Germinal center (tissue), 1 donor: ENCODE data around the gene TMEM59.
"Not testable (repeated sequence)": the region's sequence is repeated elsewhere in the genome, so short reads cannot be mapped to it uniquely, and the experiment has no call there.

Source experiments
- DNase-seq: peaks from one replicate; pipeline ENCODE4 v3.0.0; 2012; ENCODE audit warnings: mixed read lengths, low spot score

TMEM59 gene

GRCh38 chr1:54052431-54052933 lies 522 bp downstream of the TMEM59 start:
- DNase-seq = peak; percentile 45

GRCh38 chr1:54051933-54052430 lies 1.0 kb downstream of the TMEM59 start:
- no peak for DNase-seq

DNA sequence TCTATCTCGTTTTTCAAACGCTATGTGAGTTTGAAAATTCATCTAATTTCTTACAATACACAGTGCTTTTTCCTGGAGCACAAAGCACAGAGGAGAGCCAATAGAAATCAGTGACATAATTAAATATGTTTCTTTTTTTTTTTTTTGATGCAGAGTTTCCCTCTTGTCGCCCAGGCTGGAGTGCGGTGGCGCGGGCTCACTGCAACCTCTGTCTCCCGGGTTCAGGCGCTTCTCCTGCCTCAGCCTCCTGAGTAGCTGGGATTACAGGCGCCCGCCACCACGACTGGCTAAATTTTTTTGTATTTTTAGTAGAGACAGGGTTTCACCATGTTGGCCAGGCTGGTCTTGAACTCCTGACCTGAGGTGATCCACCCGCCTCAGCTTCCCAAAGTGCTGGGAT lies 2.6 kb downstream of the TMEM59 start:
- DNase-seq = not testable (repeated sequence)

DNA sequence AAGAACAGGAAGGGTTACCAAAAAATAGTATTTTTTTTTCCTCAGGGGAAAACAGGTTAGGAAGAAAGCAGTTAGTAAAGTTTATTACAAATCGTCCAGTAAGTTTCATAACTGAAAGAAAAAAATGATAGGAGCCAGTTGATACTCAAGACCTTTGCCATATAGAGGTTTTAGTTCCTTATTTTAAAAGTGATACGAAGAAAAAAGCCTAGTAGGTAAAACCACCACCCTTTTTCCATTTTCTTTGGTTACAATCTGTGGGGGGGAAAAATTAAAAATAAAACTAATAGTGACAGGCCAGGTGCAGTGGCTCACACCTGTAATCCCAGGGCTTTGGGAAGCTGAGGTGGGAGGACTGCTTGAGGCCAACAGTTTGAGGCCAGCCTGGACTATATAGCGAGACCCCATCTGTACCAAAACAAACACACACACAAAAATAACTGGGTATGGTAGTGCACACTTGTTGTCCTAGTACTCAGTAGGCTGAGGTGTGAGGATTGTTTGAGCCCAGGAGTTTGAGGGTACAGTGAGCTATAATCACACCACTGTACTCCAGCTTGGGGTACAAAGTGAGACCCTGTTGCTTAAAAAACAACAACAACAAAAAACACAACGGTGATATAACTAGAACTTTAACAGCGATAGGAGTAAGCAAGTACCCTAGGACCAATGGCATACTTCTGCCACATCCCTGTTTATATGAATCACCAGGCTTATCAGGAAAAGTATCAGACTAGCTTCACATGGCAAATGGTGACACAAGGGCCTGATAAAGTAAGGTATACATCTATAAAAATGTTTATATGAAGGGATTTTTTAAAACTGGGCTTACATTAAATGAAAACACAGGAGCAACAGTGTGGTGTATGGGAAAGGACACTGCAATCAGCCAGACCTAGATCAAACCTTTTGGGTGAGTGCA lies 5.4 kb downstream of the TMEM59 start:
- no peak for DNase-seq

GRCh38 chr1:54046671-54047383 lies 6.2 kb downstream of the TMEM59 start:
- DNase-seq = no peak

GRCh38 chr1:54045496-54045895 lies 7.5 kb downstream of the TMEM59 start:
- no peak for DNase-seq

DNA sequence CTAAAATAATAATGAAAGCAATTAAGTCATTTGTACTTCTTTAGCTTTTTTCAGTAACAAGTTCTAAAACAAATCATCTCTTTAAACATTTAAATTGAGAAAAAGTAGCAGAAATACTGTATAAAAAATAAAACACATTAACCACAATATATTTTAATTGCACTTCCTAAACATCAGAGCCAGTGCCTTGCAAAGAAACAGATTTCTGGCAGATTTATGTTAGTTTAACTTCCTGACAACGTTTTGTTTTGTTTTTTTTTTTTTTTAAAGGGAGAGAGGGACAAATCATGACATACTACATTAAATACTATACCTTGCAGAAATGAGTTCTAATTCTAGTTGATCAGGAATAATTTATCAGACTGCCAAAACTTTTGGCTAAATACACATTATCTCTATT lies 11.2 kb downstream of the TMEM59 start:
- DNase-seq = no peak

DNA sequence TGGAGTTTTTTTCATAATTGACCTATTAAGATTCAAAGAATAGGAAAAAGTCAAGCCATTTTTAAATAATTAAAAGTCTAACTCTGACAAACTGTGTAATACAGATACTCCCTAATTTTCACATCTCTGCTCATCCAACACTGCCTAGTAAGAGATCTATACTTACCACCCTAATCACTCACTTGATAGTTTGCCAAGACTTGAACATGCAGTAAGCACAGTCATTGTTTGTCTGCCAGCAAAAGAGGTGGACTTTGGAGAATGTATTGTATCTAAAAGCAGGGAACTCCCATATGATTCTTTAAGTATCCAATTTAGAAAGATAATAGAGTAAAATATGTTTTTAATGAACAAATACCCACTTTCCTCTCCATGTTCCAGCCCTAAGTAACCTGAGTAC lies 15.5 kb downstream of the TMEM59 start:
- no peak for DNase-seq

- DNase-seq = no peak
These were observed 24.4 kb downstream of the TMEM59 start for GRCh38 chr1:54028306-54029251.

DNA sequence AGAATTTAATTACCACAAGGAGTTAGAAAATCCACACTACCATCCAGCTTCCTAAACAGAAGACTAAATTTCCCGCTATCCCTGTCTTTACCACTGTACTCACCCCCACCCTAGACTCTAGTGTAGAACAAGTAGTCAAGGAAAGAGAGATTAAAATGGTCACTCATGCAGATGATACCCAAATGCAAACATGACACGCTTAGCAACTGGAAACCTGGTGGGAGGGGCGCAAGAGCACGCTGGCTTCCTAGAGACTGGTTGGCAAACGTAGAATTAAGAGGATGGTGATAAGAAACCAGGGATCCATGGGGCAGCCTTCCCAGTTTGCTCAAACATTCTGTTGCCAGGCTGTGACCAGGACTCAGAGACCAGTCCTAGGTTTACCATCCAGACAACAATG lies 25.2 kb downstream of the TMEM59 start:
- no peak for DNase-seq

GRCh38 chr1:54024811-54025210 lies 28.2 kb downstream of the TMEM59 start:
- DNase-seq = not testable (repeated sequence)

DNA sequence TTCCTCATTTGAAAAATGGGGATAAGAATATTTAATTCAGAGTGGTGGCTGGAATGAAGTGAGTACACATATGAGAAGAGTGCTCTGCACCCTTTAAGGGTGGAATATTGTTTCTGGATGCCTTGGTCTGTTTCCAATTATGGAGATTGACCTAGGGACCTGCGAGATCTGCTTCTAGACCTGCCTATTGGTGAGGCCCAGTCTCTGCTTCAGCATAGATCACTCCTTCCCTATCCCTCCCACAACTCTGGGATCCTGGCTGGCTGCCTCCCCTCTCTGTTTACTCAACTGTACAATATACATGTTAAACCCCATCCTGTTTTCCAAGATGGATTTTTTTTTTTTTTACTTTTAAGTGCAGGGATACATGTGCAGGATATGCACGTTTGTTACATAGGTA lies 28.6 kb downstream of the TMEM59 start:
- DNase-seq = no peak

GRCh38 chr1:54019562-54020176 lies 33.3 kb downstream of the TMEM59 start:
- DNase-seq = not testable (repeated sequence)

DNA sequence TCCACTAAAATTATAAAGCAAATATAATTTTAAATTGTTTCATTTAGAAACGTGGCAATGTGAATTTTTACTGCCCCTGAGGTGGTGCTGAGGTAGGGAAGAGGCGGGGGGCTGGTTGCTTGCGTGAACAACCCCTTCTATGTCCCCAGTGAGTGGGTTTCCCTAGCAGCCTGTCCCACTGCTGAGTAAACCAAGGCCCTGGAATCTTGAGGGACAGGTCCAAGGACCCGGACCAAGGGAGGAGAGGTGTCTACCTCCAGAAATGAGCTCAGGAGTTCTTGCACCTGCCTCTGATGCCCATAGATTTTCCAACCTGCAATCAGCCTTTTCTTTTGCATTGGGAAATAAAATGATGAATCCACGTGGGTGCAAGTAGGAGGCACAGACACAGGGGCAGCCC lies 34.4 kb downstream of the TMEM59 start:
- DNase-seq = no peak

DNA sequence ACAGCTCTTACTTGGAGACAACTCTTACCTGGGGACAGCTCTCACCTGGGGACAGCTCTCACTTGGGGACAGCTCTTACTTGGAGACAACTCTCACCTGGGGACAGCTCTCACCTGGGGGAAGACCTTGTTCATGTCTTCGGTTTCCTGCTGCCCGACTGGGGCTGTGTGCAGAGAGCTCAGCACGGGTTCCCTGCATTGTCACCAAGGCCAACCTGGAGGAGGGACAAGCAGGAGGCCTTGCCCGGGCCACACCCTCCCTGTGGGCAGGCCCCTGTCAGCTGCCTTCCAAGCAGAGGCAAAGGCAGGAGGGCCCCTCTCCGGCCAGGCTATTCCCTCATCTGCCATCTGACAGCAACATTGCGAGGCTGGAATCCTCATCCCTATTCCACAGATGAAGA lies 35.0 kb downstream of the TMEM59 start, which contains the start of gene LDLRAD1:
LDLRAD1 (minus strand) TSS at position 208 of the 400 bp plus-strand sequence; CDS start at position 134, 74 bp downstream.
- no peak for DNase-seq

GRCh38 chr1:54016343-54017282 lies 36.4 kb downstream of the TMEM59 start:
- no peak for DNase-seq

- no peak for DNase-seq
These were observed 38.9 kb downstream of the TMEM59 start for GRCh38 chr1:54014009-54014629.

GRCh38 chr1:54013393-54014008 lies 39.5 kb downstream of the TMEM59 start:
- DNase-seq = no peak

- no peak for DNase-seq
These were observed 40.1 kb downstream of the TMEM59 start for GRCh38 chr1:54012863-54013262.
